GM23248 (cell line): ENCODE data around the gene SPAG7. TPM values are rescaled to one million over a fixed set of nuclear protein-coding genes. Genes with fewer than 3 reads are reported as not detected.

ENCODE experiments used
- DNase-seq: peaks from one replicate; pipeline ENCODE4 v3.0.0-alpha.2; 2015
- H2AFZ ChIP-seq: fragments of 200-600 bp; sonication (generic); 2 replicates; pipeline ENCODE4 v1.6.1; 2016; ENCODE audit warnings: antibody characterized with exemption
- H3F3A ChIP-seq: fragments of 200-600 bp; sonication (generic); 2 replicates; pipeline ENCODE4 v1.6.1; 2016; ENCODE audit warnings: mild to moderate bottlenecking, antibody characterized with exemption, mixed run types; ENCODE audit not compliant: insufficient read depth
- H3K27ac ChIP-seq: fragments of 200-600 bp; sonication (generic); 2 replicates; pipeline ENCODE4 v1.5.1; 2016; ENCODE audit warnings: mild to moderate bottlenecking
- H3K27me3 ChIP-seq: fragments of 200-600 bp; sonication (generic); replicated peaks from 2 replicates; pipeline ENCODE4 v1.6.1; 2016; ENCODE audit warnings: mild to moderate bottlenecking; ENCODE audit not compliant: insufficient read depth
- H3K36me3 ChIP-seq: fragments of 200-600 bp; sonication (generic); 2 replicates; pipeline ENCODE4 v1.6.1; 2016; ENCODE audit warnings: low read depth, mild to moderate bottlenecking
- H3K4me1 ChIP-seq: fragments of 200-600 bp; sonication (generic); 2 replicates; pipeline ENCODE4 v1.6.1; 2016; ENCODE audit warnings: mild to moderate bottlenecking; ENCODE audit not compliant: insufficient read depth
- H3K4me2 ChIP-seq: fragments of 200-600 bp; sonication (generic); one replicate; pipeline ENCODE4 v1.6.1; 2016; ENCODE audit warnings: mild to moderate bottlenecking; ENCODE audit not compliant: unreplicated experiment
- H3K4me3 ChIP-seq: fragments of 200-600 bp; sonication (generic); 2 replicates; pipeline ENCODE4 v1.5.1; 2016; ENCODE audit warnings: mild to moderate bottlenecking
- H3K79me2 ChIP-seq: fragments of 200-600 bp; sonication (generic); 2 replicates; pipeline ENCODE4 v1.6.1; 2016; ENCODE audit warnings: mild to moderate bottlenecking; ENCODE audit not compliant: insufficient read depth
- H3K9ac ChIP-seq: fragments of 200-600 bp; sonication (generic); 2 replicates; pipeline ENCODE4 v1.6.1; 2016; ENCODE audit warnings: mild to moderate bottlenecking
- H3K9me2 ChIP-seq: fragments of 200-600 bp; sonication (generic); 2 replicates; pipeline ENCODE4 v1.6.1; 2016; ENCODE audit warnings: mixed run types, mild to moderate bottlenecking, moderate library complexity; ENCODE audit not compliant: insufficient read depth
- H3K9me3 ChIP-seq: fragments of 200-600 bp; sonication (generic); one replicate; pipeline ENCODE4 v1.6.1; 2017; ENCODE audit warnings: low read depth
- H4K20me1 ChIP-seq: fragments of 200-600 bp; sonication (generic); 2 replicates; pipeline ENCODE4 v1.6.0; 2016; ENCODE audit not compliant: insufficient read depth
- EZH2 ChIP-seq: fragments of 200-600 bp; sonication (generic); IDR thresholded peaks from 2 replicates; pipeline ENCODE4 v1.6.1; 2018; ENCODE audit warnings: antibody characterized with exemption, mild to moderate bottlenecking; ENCODE audit not compliant: insufficient read depth, poor library complexity, severe bottlenecking
- EZH2phosphoT487 ChIP-seq: fragments of 200-600 bp; sonication (generic); IDR thresholded peaks from 2 replicates; pipeline ENCODE4 v1.6.1; 2018; ENCODE audit warnings: antibody characterized with exemption, moderate library complexity, mild to moderate bottlenecking, low read depth; ENCODE audit not compliant: insufficient read depth
- WGBS, 2 experiments: methylation state at CpG; one replicate each; pipeline ENCODE4 v1.1.6; 2015 to 2017; ENCODE audit warnings: low lambda C conversion rate in 2 of 2, low coverage in 1 of 2; ENCODE audit errors: missing lambda C conversion rate in 2 of 2; 5-methylcytosine and 5-hydroxymethylcytosine counted together
- in situ Hi-C: fragments of 300-500 bp; cut with MboI; formaldehyde crosslinking; loops from 2 replicates; pipeline ENCODE4 v1.15.0; 2020
- polyA plus RNA-seq: library from polyadenylated mRNA; unstranded; fragments of >200 nt; fragmentation: Nextera tagmentation; extraction: Ambion mirVana; gene quantifications from 2 replicates; pipeline ENCODE4 v1.2.1, GENCODE V29; 2016
- total RNA-seq: library from RNA; depleted of rRNA; stranded (reverse); fragments of >200 nt; shearing (Covaris generic); gene quantifications from 2 replicates; pipeline ENCODE4 v1.2.3, GENCODE V29; 2014

SPAG7 gene
- total and polyA plus RNA-seq, 2 experiments from 2014 or later = 39.1 to 97.7 TPM

- peak overlapping the region; percentile 80 for H3K27ac ChIP-seq
- no peak for TF ChIP-seq EZH2phosphoT487
- no peak for TF ChIP-seq EZH2
- in situ Hi-C loops = no loop called here
- peaks cover 75% of the 10 kb centered on the region for H3K79me2 ChIP-seq
- H3K9ac ChIP-seq = peak overlapping the region; percentile 94
- no peaks in the 10 kb centered on the region for H3K9me2 ChIP-seq
- peaks cover 5% of the 10 kb centered on the region for H3K36me3 ChIP-seq
- H3K4me2 ChIP-seq = peak overlapping the region; percentile 93
- H3K27me3 ChIP-seq = no peaks in the 10 kb centered on the region
- peak overlapping the region; percentile 81; the same call in 1 of the 2 replicates for H2AFZ ChIP-seq
- H3K4me1 ChIP-seq = peaks cover 29% of the 10 kb centered on the region
- 34 to 48% methylated on average over 4 of the region's 4 CpGs for WGBS, 2 experiments
- H3K4me3 ChIP-seq = peak overlapping the region; percentile 94
- DNase-seq = no peak
- H4K20me1 ChIP-seq = peaks cover 6% of the 10 kb centered on the region; the same call in 1 of the 2 replicates
- no peaks in the 10 kb centered on the region for H3K9me3 ChIP-seq
- peaks cover 51% of the 10 kb centered on the region for H3F3A ChIP-seq
These were observed 26.4 kb downstream of the SPAG7 start for GRCh38 chr17:4941319-4941610.

GRCh38 chr17:4940555-4941318, 26.9 kb downstream of the SPAG7 start:
- Histone ChIP-seq H3K9me3 (no peaks in the 10 kb centered on the region), H4K20me1 (peaks cover 6% of the 10 kb centered on the region; the same call in 1 of the 2 replicates), H3K4me1 (peaks cover 28% of the 10 kb centered on the region), H3K4me2 (peak overlapping the region; percentile 93), H3F3A (peaks cover 47% of the 10 kb centered on the region), H3K79me2 (peaks cover 70% of the 10 kb centered on the region), H3K27ac (peak overlapping the region; percentile 80), H2AFZ (peak overlapping the region; percentile 81), H3K27me3 (no peaks in the 10 kb centered on the region), H3K9me2 (no peaks in the 10 kb centered on the region), H3K36me3 (peaks cover 3% of the 10 kb centered on the region; the same call in 1 of the 2 replicates), H3K4me3 (peak overlapping the region; percentile 94), H3K9ac (peak overlapping the region; percentile 94)
- TF ChIP-seq EZH2phosphoT487 = no peak
- TF ChIP-seq EZH2 = no peak
- in situ Hi-C loops = no loop called here
- 1 to 2% methylated on average over 27 to 29 of the region's 29 CpGs for WGBS, 2 experiments
- peak; percentile 91 for DNase-seq

GRCh38 chr17:4939796-4940554, 27.6 kb downstream of the SPAG7 start, which contains the start of the genes RNF167 and SLC25A11:
TSS of gene RNF167 (plus strand) at chr17:4940268. CDS start at chr17:4940910, 642 bp downstream.
TSS of gene SLC25A11 (minus strand) at chr17:4940046. CDS start at chr17:4939910, 136 bp downstream.
- peak within 1 kb of the TSS; percentile 94 for H3K9ac ChIP-seq
- H3K4me3 ChIP-seq = peak within 1 kb of the TSS; percentile 94
- peaks cover 62% of the 10 kb centered on the region for H3K79me2 ChIP-seq
- peak within 1 kb of the TSS; percentile 80 for H3K27ac ChIP-seq
- H3K4me1 ChIP-seq = peaks cover 22% of the 10 kb centered on the region
- peak; percentile 100 for DNase-seq
- H3K4me2 ChIP-seq = peak within 1 kb of the TSS; percentile 93
- no peaks in the 10 kb centered on the region for H3K9me2 ChIP-seq
- in situ Hi-C loops = no loop called here
- H4K20me1 ChIP-seq = 0 out of 2 replicates have a peak, but pooled peaks cover 6% of the 10 kb centered on the region
- no peaks in the 10 kb centered on the region for H3K9me3 ChIP-seq
- H3K36me3 ChIP-seq = no peaks in the 10 kb centered on the region
- no peaks in the 10 kb centered on the region for H3K27me3 ChIP-seq
- TF ChIP-seq EZH2phosphoT487 (no peak), EZH2 (no peak)
- H3F3A ChIP-seq = peaks cover 41% of the 10 kb centered on the region
- H2AFZ ChIP-seq = peak within 1 kb of the TSS; percentile 81
- 1 to 2% methylated on average over 59 to 72 of the region's 72 CpGs for WGBS, 2 experiments

- H2AFZ ChIP-seq = peak overlapping the region; percentile 81
- WGBS, 2 experiments = 1 to 3% methylated on average over 15 to 16 of the region's 16 CpGs
- H3K4me1 ChIP-seq = peaks cover 17% of the 10 kb centered on the region
- peak overlapping the region; percentile 94 for H3K9ac ChIP-seq
- H3K27me3 ChIP-seq = no peaks in the 10 kb centered on the region
- H3K9me3 ChIP-seq = no peaks in the 10 kb centered on the region
- peak overlapping the region; percentile 80 for H3K27ac ChIP-seq
- H4K20me1 ChIP-seq = 0 out of 2 replicates have a peak, but pooled peaks cover 1% of the 10 kb centered on the region
- TF ChIP-seq EZH2 (no peak), EZH2phosphoT487 (no peak)
- peaks cover 36% of the 10 kb centered on the region for H3F3A ChIP-seq
- H3K36me3 ChIP-seq = no peaks in the 10 kb centered on the region
- peak overlapping the region; percentile 92 for H3K4me2 ChIP-seq
- H3K4me3 ChIP-seq = peak overlapping the region; percentile 94
- H3K9me2 ChIP-seq = no peaks in the 10 kb centered on the region
- peak; percentile 55 for DNase-seq
- peaks cover 57% of the 10 kb centered on the region for H3K79me2 ChIP-seq
- in situ Hi-C loops = no loop called here
These were observed 28.1 kb downstream of the SPAG7 start for GRCh38 chr17:4939546-4939795.
